ENCODE data around the gene GRAMD1B.
"Not testable (repeated sequence)": the region's sequence is repeated elsewhere in the genome, so short reads cannot be mapped to it uniquely, and the experiment has no call there.

GRAMD1B gene

DNA sequence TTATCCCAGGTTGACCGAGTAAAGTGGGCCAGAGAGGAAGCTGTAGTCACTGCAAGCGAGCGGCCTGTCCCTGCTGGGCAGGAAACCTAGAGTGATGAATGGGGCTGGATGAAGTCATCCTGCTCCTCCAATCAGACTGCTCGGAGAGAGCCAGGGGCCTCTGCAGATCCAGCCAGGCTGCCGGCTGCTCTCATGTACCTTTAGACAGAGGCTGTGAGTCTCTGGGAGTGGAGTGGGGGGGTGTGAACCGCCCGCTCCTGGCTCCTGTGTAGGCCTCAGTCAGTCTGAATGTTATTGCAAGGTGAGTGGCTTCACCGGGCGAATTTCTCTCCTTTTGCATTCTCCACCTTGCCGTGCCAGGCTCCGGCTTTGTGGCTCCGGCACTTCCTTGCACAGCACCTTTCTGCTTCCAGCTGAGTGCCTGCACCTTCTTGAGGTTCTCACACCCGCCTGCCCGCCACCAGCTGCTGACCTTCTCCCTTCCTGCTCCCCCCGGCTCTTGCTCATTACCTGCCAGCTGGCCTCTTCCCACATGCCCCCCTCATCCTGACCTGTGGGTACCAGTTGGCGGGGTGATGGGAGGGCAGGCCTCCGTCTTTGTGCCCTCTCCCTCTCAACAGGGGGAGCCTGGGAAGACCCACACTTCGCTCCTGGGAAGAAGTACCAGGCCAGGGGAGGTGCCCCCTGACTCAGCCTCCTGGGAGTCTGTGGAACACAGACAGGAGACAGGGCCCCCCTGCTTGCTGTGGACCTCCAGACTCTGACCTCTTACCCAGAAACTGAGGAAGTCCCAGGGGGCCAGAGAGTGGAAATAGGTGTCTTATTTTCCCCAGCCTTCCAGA, 79.9 kb downstream of the GRAMD1B start:
- DNase-seq (ENCODE audit: low read depth in 2 of 2) = no peak

DNA sequence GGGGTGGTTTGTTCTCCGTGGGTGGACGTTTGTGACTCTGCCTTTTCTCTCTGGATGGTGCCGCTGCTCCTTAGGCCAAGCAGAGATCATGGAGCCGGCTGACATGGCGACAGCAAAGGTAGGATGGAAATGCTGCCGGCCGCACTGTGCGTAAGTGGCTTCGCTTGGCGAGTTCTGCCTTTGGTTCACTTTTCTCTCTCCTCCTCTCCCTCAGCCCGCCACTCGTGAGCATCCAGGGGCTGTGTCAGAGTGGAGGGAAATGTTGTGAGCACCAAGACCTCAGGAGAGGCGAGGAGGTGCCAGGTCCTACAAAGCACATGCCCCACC, 80.5 kb downstream of the GRAMD1B start:
- DNase-seq (ENCODE audit: low read depth in 2 of 2) = no peak

GRCh38 chr11:123511037-123511870, 81.2 kb downstream of the GRAMD1B start:
- DNase-seq (ENCODE audit: low read depth in 2 of 2) = peak; percentile 43 to 61

DNA sequence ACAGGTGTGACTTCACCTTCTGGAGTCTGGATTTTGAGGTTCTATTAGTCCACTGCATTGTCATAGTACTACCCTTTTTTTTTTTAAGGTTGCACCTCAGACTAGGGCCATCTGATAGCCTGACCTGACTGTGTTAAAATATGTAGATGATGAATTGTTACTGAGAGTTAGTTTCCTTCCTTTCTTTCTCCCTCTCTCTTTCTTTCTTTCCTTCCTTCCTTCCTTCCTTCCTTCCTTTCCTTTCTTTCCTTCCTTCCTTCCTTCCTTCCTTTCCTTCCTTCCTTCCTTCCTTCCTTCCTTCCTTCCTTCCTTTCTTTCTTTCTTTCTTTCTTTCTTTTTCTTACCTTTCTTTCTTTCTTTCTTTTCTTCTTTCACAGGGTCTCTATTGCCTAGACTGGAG, 83.2 kb downstream of the GRAMD1B start:
- not testable (repeated sequence) for DNase-seq (ENCODE audit: low read depth in 2 of 2)

GRCh38 chr11:123516238-123516637, 86.2 kb downstream of the GRAMD1B start:
- DNase-seq (ENCODE audit: low read depth in 2 of 2) = no peak

DNA sequence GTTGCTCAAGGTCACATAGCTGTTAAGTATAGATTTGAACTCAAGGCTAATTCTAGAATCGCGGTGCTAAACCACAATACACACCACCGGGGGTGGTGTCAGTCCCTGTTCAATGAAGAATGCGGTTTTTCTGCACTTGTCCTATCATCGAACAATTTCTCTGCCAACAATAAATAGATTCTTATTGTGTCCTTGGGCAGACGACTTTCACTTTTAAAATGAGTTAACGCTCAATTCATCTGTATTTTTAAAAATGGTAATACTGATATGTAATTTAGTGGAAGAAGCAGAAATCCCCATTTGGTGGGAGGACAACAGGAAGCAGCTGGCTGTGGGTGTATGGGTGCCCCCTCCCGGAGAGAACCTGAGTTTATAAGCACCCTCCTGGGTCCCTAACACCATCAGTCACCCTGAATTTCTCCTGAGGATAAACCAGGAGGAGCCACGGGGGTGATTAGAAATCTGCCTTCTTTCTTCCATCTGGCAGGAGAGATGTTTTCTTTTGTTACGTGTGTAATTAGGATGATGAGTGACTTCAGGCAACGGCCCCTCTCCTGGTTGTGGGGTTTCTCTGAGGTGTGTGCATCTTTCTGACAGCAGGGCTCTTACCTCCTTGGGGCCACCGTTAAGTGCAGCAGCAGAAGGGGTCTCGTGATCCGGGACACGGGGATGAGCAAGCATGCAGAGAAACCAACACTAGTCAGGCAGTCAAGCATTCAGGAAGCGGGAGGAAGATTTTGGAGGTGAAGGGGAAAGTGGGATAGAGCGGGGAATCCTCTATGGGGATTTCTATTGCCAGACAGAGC, 87.7 kb downstream of the GRAMD1B start:
- no peak for DNase-seq (ENCODE audit: low read depth in 2 of 2)

- no peak for DNase-seq (ENCODE audit: low read depth in 2 of 2)
Observed at GRCh38 chr11:123518496-123519054, 88.5 kb downstream of the GRAMD1B start.

DNA sequence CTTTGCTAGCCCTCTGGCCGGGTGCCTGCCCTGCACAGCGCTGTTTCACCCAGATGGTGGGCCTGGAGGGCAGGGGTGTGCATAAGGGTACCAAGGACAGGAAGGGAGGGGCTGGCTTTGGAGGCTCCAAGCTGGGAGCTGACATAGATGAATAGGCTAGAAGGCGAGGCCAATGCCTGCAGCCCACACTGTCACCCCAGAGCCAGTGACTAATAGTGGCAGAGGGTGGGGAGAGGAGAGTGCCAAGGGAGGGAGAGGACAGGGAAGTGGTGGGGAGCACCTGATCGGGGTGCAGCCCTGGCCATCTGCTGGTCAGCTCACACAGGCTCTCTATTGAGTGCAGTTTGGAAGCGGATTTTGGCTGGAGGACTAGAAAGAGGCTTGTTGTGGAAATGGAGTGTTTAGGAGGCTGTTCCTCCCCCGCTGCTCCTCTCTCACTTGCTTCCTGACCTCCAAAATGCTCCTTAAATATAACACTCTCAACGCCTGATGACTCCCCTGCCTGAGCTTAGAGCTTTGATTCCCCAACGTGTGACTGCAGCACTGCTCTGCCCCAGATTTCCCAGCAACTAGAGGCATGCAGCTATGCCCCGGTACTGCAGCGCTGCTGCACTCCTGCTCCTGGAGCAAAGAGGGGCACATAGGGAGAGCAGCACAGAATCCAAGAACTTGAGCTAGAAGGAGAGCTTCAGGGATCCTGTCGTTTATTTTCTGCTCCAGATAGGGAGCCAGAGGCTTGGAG, 89.2 kb downstream of the GRAMD1B start:
- no peak for DNase-seq (ENCODE audit: low read depth in 2 of 2)

DNA sequence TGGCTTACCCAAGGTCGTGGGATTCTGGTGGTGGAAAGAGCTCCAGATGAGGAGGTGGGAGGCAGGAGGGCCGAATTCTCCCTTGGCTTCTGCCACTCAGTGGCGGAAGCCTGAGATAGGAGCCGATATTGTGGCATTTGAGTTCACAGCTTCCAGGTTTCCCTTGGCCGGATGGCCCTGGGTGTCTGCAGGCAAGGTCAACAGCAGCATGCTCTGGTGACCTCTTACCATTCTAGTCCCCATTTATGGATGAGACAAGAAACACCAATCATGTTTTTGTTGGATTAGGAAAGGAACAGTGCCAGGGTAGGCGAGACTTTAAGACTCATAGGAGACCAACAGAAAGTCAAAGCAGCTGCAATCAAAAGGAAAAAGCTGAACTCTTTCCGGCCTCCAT, 89.7 kb downstream of the GRAMD1B start:
- DNase-seq (ENCODE audit: low read depth in 2 of 2) = no peak

DNA sequence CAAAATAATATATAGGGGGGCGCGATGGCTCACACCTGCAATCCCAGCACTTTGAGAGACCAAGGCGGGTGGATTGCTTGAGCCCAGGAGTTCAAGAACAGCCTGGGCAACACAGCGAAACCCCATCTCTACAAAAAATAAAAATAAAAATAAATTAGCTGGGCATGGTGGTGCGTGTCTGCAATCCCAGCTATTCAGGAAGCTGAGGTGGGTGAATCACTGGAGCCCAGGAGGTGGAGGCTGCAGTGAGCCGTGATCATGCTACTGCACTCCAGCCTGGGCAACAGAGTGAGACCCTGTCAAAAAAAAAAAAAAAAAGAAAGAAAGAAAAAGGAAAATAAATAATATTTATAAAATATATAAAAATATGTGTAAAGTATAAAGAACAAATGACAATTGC, 90.4 kb downstream of the GRAMD1B start:
- DNase-seq (ENCODE audit: low read depth in 2 of 2) = not testable (repeated sequence)

DNA sequence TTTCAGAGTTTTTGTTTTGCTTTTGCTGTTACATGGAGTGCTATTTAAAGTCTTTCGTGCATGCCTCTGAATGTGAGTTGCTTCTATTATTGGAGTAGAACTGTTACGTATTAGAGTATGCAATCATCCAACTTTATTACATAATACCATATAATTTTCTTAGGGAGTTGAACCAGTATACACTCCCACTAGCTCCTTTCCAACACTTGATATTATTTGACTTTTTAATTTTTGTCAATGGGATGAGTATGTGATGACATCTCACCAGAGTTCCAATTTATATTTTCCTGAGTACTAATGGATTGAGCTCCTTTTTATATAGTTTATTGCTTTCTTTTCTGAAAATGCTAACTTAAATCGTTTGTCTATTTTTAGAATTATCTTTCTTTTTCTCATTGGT, 90.9 kb downstream of the GRAMD1B start:
- no peak for DNase-seq (ENCODE audit: low read depth in 2 of 2)

DNA sequence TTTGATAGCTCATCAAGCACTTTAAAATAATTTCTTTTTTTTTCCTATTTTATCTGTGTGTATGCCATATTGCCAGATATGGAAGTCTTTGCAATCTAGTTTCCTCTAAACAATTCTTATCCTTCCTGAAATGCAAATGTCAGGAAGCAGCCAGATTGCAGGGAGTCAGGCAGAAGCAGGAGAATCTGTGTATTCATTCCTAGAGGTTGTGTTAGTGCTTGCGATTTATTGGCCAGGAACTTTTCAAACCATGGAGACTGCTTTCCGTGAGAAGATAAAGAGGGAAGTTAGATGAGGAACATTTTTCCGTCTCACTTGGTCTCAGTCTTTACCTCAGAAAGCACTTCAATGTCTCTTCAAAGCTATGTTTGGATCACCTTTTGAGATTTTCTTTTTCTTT, 91.9 kb downstream of the GRAMD1B start:
- DNase-seq (ENCODE audit: low read depth in 2 of 2) = no peak

- no peak for DNase-seq (ENCODE audit: low read depth in 2 of 2)
Observed at GRCh38 chr11:123523539-123523938, 93.5 kb downstream of the GRAMD1B start.

- no peak for DNase-seq (ENCODE audit: low read depth in 2 of 2)
Observed at GRCh38 chr11:123525097-123525496, 95.0 kb downstream of the GRAMD1B start.

GRCh38 chr11:123525511-123525918, 95.4 kb downstream of the GRAMD1B start:
- no peak for DNase-seq (ENCODE audit: low read depth in 2 of 2)

DNA sequence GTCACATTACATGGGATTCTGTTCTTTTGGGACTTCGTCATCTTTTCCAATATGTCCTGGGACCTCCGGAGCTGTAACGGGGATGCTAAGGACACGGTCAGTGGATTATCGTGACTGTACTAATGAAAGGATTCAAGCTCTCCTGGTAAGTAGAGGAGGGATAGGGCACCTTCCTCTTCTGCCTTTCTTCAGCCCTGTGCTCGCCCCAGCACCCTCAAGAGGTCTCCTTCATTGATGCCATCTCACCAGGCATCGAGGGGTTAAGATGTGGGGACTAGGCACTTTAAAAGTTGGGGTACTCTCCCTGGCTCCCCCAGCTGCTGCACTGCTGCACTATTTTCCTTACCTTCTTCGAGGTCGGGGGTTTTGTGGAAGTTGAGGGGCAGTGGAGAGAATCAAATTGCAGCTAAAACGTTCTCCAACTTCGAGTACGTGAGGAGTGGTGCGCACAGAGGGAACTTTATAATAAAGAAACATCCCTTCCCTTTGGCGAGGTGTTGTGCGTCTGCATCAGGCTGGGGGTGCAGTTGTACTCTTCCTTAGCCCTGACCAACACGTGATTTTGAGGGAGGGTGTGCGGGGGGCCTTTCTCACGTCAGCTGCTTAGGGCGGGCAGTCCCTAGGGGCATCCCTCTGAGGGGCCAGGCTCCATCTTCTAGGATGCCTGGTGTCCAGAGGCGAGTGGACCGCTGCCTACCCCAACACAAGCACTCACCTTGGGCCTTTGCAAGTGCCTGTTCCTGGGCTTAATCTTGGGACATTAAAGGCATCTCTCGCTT, 96.1 kb downstream of the GRAMD1B start:
- DNase-seq (ENCODE audit: low read depth in 2 of 2) = no peak

GRCh38 chr11:123526918-123527317, 96.8 kb downstream of the GRAMD1B start:
- DNase-seq (ENCODE audit: low read depth in 2 of 2) = no peak

DNA sequence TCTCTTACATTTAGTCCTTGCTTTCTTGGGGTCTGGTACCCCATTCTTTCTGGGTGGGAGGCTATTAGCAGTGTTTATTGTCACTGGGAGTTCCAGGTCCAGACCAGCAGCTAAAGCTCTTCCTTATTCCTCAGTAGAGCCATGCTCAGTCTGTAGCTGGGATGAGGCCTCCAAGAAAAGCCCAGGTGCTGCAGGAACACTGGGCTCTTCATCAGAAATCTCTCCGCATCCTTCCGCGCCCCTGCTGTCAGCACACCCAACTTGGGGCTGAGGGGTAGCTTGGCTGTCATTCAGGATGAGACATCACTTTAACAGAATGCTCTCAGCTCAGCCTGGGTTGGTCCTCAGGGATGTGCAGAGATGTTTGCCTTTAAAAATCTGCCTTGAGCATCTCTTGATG, 97.5 kb downstream of the GRAMD1B start:
- no peak for DNase-seq (ENCODE audit: low read depth in 2 of 2)

DNA sequence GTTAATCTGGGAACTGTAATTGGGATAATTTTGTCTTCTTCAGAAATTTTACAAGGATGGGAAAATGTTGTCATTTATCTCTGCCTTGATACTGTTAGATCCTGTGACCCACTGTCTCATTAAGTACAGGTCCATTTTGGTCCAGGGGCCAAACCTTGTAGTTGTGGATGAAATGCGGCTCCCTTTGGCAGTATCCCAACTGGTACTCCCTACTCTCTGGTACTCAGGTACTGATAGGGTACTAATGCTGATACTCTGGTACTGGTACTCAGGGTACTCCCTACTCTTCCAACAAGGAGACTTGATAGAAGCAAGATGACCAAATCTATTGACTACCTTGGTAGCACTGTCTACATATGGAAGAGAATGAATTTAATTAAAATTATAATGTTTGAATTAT, 97.9 kb downstream of the GRAMD1B start:
- DNase-seq (ENCODE audit: low read depth in 2 of 2) = no peak

GRCh38 chr11:123531325-123531724, 101.3 kb downstream of the GRAMD1B start:
- DNase-seq (ENCODE audit: low read depth in 2 of 2) = no peak

Data from stimulated activated CD4-positive, alpha-beta T cell treated with anti-CD3 and anti-CD28 coated beads, Interleukin-1b, Interleukin-23, amount 100 ng/mL, for 4 hours (primary cell).